ENCODE measurements around the gene HES2.
"Not testable (repeated sequence)": the region's sequence is repeated elsewhere in the genome, so short reads cannot be mapped to it uniquely, and the experiment has no call there.

The HES2 gene, protein sequence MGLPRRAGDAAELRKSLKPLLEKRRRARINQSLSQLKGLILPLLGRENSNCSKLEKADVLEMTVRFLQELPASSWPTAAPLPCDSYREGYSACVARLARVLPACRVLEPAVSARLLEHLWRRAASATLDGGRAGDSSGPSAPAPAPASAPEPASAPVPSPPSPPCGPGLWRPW

DNA sequence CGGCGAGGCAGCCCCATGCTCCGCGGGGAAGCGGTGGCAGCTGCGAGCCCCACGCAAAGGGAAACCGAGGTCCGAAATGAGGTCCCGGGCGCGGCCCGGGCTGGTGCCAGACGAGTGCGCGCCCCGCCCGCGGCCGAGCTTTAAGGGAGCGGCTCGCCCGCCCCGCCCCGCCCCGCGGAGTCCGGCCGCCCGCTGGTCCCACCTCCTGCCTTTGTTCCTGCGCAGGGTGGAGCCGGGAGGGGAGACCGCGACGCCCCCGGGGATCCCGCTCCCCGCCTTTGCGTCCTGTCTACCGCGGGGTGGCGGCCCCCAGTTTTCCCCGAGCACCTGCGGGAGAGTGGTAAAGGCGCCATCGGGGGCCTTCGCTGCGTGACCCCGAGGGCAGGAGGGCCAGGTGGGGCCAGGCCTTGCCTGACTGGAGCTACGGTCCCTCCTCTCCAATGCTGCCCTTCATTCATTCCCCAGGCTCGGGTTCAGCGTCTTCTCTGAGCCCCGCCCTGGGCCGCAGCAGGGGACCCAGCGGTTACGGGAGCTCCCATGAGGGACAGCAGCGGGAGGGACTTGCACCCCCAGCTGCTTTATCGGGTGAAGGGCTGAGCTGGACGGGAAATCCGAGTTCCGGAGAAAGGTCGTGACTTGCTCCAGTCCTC is at the start of gene HES2:
HES2 (minus strand) TSS at position 116 of the 650 bp plus-strand sequence; CDS start at position 17, 99 bp downstream.
- DNase-seq, result no peak

DNA sequence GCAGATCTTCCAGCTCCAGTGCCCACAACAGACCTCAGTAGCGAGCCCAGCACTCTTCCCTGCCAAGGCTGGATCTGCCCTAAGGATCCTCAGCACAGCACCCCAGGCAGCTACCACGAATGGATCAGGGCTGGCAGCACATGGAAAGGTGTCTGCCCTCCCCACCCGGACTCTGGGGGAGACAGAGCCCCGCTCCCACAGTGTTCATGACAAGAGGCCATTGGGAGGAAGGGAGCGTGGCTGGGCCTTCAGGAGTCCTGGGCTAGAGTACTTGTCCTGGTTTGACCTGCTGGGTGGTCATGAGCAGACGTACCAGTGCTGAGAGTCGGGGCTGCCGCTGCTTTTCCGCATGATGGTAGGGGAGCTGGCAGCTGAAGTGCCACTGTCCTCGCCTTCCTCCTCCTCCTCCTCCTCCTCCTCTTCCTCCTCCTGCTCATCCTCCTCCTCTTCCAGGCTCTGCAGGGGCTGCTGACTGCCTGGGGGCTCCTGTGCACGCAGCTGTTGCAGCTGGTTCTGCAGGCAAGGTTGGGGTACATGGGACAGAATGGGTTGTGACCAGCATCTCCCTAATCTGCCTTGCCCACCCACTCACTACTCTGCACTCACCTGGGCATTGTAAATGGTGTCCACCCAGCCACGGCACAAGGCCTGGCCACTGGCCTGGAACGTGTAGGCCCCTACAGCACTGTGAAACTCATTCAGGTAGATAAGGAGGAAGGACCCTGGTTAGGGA is 49.2 kb upstream of the HES2 start:
- DNase-seq, result no peak

DNA sequence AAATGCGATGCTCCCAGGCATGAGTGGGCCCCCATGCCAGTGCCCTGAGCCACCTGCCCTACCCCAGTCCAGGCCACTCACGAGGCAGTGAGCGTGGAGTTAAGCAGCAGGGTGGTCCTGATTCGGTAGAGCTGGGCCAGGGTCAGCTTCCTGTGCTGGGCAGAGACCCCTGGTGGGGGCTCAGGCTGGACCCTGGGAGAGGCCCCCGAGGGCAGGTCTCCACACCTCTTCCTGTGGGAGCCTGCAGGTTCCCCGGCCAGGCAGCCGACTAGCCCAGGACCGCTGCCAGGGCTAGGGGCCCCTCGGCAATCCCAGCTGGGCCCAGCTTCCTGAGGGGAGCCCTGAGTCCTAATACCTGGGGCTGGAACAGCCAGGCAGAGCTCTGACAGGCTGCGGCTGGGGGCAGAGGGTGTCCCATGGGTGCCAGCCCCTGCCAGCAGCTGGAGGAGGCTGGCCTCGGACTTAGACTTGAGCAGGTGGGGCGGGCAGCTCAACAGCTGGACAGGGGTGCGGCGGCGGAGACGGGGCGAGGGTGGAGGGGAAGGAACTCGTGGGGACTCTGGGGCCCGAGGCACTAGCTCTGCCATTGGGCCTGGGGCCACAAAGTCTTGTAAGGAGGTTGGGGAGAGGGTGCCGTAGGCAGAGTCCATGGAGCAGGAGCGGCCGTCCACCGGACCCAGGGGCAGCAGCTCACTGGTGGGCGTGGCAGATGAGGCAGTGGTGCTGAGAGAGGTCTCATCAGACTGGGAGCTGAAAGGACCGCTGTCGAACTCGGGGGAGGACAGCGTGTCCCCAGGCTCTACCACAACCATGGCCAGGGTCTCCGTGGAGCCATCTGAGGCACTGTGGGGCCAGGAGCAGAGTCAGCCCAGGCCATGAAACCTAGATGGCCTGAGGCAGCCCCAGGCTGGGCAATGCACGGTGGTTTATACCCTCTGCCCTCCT is 48.3 kb upstream of the HES2 start:
- no peak for DNase-seq

DNA sequence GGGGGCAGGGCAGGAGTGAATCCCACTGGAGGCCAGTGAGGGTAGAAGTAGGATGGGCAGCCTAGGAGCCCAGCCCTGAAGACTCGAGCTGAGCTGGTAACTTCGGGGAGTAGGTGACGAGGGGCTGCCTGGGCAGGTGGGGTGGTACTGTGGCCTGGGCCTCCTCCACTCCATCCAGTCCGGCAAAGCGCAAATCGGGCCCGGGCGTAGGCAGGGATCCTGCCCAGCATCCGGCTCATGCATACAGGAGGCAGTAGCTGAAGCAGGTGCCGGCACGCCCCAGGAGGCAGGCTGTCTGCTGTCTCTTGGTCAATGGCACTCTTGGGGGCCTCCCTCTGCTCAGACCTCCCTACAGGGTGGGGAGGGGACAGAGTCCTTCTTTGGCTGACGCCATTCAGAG is 47.5 kb upstream of the HES2 start:
- DNase-seq, result no peak

DNA sequence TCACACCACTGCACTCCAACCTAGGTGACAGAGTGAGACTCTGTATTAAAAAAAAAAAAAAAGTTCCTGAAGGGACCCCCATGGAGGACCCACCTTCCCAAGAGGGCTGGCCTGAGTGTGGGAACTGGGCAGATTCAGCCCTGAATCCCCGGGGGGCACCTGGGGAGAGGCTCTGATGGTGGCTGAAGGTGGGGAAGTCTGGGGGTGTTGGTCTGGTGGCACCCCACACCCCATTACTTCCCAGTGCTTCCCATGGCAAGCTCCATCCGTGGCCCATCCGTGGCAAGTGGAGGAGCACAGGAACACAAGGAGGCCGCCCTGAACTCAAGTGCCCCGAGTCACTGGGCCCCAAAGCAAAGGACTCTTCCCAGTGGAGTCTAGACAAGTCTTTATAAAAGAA is 47.0 kb upstream of the HES2 start:
- DNase-seq, result no peak

GRCh38 chr1:6466023-6466422 is 46.3 kb upstream of the HES2 start, which contains the start of gene TNFRSF25:
TNFRSF25 (minus strand) TSS chr1:6466173; CDS start chr1:6466107, 66 bp downstream.
- no peak for DNase-seq

GRCh38 chr1:6465461-6466005 is 45.8 kb upstream of the HES2 start:
- no peak for DNase-seq

DNA sequence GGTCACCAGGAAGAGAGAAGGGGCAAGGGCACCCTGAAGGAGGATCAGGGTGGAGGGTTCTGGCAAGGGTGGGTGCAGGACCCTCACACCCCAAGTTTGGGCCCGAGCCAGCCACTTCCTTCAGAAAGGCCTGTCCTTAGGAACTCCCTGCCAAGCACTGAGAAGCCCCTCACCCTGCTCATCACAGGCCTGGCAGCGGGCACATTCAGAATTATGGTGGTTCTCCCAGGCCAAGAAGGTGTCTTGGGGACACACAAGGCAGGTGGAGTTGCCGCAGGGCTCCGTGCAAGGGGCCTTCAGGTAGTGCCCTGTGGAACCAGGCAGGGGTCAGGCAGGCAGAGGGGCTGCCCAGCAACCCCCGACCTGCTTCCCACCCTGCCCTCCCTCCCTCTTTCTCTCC is 45.2 kb upstream of the HES2 start:
- no peak for DNase-seq

GRCh38 chr1:6464514-6464836 is 44.8 kb upstream of the HES2 start:
- peak in 6 of 58 donors; percentile 2 to 33 (median 12) for DNase-seq

DNA sequence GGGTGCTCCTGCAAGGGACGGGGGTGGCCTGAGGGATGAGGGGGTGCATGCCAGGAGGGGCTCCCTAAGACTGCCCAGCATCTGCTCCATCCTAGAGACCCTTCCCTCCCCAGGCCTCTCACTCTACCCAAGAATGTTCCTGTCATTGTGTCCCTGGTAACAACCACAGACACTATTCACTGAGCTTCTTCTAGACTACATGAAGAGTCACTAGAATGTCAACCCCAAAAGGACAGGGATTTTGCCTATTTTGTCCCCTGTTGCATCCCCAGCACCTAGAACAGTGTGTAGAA is 43.3 kb upstream of the HES2 start:
- no peak for DNase-seq

DNA sequence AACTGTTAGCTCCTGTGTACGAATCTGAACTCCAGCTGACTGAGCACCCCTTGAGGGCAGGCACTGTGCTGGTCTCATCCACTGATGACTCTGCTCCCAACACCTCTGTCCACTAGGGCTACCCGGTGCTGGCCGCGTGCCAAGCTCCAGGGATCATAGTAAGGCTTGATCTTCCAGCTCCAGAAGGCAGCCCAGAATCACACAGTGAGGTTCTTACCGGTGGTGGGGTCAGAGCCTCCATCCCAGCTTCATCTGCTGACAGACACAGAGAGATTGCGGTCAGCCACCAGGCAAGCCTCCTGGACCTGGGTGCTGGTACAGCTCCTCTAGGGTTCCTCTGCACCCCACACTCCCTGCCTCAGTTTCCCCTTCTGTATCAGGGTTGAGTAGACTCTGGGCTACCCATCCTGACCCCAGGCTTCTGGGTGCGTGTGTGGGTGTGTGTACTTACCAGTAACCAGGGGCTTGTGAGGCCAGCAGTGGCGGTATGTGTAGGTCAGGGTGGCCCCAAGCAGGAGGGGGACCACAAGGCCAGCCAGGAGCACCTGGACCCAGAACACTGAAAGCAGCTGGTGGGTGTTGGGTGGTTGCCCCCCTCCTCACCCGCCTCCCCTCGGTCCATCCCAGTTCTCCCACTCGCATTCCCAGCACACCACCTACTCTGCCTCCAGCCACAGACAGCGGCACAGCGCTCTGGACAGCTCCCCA is 42.8 kb upstream of the HES2 start:
- DNase-seq, result no peak

DNA sequence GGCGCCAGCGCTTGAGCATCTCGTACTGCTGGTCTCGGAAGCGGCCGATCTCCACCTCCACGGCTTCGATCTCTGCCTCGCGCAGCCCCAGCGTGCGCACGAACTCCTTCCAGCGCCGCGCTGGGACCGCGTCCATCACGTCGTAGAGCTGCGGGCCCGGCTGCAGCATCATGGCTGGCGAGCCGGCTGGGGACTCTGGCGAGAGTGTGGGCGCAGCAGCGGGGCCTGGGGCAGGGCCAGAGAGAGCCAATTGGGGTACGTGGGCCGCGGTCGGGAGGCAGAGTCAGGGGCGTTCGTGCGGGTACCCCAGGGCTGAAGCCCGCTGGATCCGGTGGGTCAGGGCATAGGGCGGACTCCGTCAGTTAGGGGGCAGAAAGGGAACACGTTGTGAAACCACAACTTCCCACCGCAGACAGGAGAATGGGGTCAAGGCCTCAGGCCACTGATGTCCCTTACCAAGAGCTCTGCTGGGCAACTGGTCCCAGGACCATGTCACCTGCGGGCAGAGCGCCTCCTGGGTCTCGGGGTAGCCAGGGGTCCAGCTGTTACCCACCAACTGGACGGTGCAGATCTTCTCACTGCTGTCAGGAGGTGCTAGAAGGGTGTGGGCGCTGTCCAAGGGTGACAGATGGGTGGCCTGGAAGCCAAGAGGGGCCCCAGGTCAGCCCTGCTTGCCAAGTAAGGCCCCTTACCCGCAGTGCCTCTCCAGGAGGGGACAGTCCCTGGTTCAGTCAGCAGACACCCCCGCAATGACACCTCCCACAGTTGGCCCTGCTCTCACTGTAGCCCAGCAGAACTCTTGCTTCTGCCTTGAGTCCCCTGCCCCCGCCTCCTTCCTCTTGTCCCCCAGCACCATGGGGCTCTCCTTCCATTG is 42.1 kb upstream of the HES2 start:
- no peak for DNase-seq

- no peak for DNase-seq
These were observed 41.4 kb upstream of the HES2 start for GRCh38 chr1:6461051-6461530.

GRCh38 chr1:6460301-6461050 is 40.8 kb upstream of the HES2 start:
- DNase-seq, result no peak

- no peak for DNase-seq
These were observed 40.1 kb upstream of the HES2 start for GRCh38 chr1:6459850-6460265.

DNA sequence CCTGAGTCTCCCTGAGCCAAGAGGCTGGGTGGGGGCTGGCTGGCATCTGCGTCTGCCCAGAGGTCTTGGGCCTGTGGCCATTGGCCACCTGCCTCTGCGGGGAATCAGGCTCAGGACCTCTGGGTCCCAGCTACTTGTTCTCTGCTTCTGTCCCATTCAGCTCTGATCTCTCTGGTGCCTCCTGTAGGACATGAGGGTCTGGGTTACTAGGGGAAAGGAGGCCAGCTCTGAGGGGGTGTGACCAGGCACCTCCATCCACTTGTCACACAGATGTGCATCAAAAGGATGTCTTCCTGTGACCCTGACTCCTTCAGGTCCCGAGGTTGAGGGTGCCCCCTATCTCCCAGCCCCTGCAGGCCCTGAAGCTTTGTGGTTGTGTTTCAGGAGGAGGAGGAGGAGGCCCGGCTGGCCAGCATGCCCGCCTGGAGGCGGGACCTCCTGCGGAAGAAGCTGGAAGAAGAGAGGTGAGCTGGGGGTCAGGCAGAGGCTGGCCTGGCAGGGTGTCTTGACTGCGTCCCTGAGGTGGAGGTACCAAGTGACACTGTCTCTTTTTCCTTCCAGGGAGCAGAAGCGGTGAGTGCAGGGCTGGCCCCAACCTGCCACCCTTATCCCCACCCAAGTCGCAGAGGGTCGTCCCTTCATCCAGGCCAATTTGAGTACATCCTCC is 37.2 kb upstream of the HES2 start:
- no peak for DNase-seq

GRCh38 chr1:6455752-6456520 is 36.2 kb upstream of the HES2 start:
- DNase-seq, result not testable (repeated sequence)
